H9 (cell line): Measurements from ENCODE around the gene ARMC5. TPM values are rescaled to one million over a fixed set of nuclear protein-coding genes. Genes with fewer than 3 reads are reported as not detected.

Experiments
- DNase-seq: peaks from one replicate; pipeline ENCODE4 v3.0.0-alpha.2; 2017
- H2AFZ ChIP-seq: one replicate; pipeline ENCODE4 v1.6.1; 2013; ENCODE audit warnings: mild to moderate bottlenecking, low read length, control low read depth, moderate library complexity
- H2AK5ac ChIP-seq: 2 replicates; pipeline ENCODE4 v1.6.1; 2013; ENCODE audit warnings: low read length, control low read depth, mixed read lengths; ENCODE audit not compliant: insufficient read length
- H2BK120ac ChIP-seq: one replicate; pipeline ENCODE4 v1.6.1; 2013; ENCODE audit warnings: low read depth, mild to moderate bottlenecking, low read length, control low read depth, inconsistent platforms; ENCODE audit not compliant: poor library complexity, severe bottlenecking
- H2BK12ac ChIP-seq: 2 replicates; pipeline ENCODE4 v1.6.1; 2013; ENCODE audit warnings: low read length, control low read depth, mixed read lengths, low read depth; ENCODE audit not compliant: insufficient read length
- H2BK15ac ChIP-seq: 2 replicates; pipeline ENCODE4 v1.6.1; 2013; ENCODE audit warnings: low read depth, low read length, control low read depth
- H2BK20ac ChIP-seq: one replicate; pipeline ENCODE4 v1.6.1; 2013; ENCODE audit warnings: low read depth, mild to moderate bottlenecking, low read length, control low read depth, inconsistent platforms; ENCODE audit not compliant: poor library complexity, severe bottlenecking
- H2BK5ac ChIP-seq: 2 replicates; pipeline ENCODE4 v1.6.1; 2013; ENCODE audit warnings: low read length, control low read depth, mixed read lengths; ENCODE audit not compliant: insufficient read length
- H3K14ac ChIP-seq: 2 replicates; pipeline ENCODE4 v1.6.1; 2013; ENCODE audit warnings: low read length, control low read depth; ENCODE audit not compliant: insufficient read depth
- H3K18ac ChIP-seq: 2 replicates; pipeline ENCODE4 v1.6.1; 2013; ENCODE audit warnings: low read depth, mild to moderate bottlenecking, mixed read lengths, low read length, control low read depth; ENCODE audit not compliant: insufficient read length
- H3K23ac ChIP-seq: 2 replicates; pipeline ENCODE4 v1.6.1; 2013; ENCODE audit warnings: low read length, control low read depth, mixed read lengths, low read depth; ENCODE audit not compliant: insufficient read length
- H3K23me2 ChIP-seq: 2 replicates; pipeline ENCODE4 v1.6.1; 2013; ENCODE audit warnings: low read depth, mild to moderate bottlenecking, mixed read lengths, low read length, control low read depth; ENCODE audit not compliant: insufficient read length, poor library complexity, severe bottlenecking
- H3K27ac ChIP-seq: 2 replicates; pipeline ENCODE4 v1.5.1; 2013; ENCODE audit warnings: low read length, control low read depth, mixed read lengths, low read depth; ENCODE audit not compliant: insufficient read length
- H3K27me3 ChIP-seq: 2 replicates; pipeline ENCODE4 v1.6.1; 2013; ENCODE audit warnings: low read length, control low read depth, inconsistent platforms; ENCODE audit not compliant: insufficient read depth
- H3K4ac ChIP-seq: 2 replicates; pipeline ENCODE4 v1.6.1; 2013; ENCODE audit warnings: low read depth, mild to moderate bottlenecking, control low read depth, inconsistent platforms, low read length, moderate library complexity
- H3K4me1 ChIP-seq: 2 replicates; pipeline ENCODE4 v1.6.1; 2013; ENCODE audit warnings: low read length, control low read depth, inconsistent platforms; ENCODE audit not compliant: insufficient read depth
- H3K4me2 ChIP-seq: 2 replicates; pipeline ENCODE4 v1.6.1; 2013; ENCODE audit warnings: low read length, control low read depth, mixed read lengths; ENCODE audit not compliant: insufficient read length, insufficient read depth
- H3K56ac ChIP-seq: 2 replicates; pipeline ENCODE4 v1.6.1; 2013; ENCODE audit warnings: low read depth, mild to moderate bottlenecking, mixed read lengths, low read length, control low read depth; ENCODE audit not compliant: insufficient read length
- H3K79me1 ChIP-seq: 2 replicates; pipeline ENCODE4 v1.6.1; 2013; ENCODE audit warnings: low read depth, mild to moderate bottlenecking, moderate library complexity, low read length, control low read depth, inconsistent platforms; ENCODE audit not compliant: insufficient read depth, poor library complexity, severe bottlenecking
- H3K79me2 ChIP-seq: 2 replicates; pipeline ENCODE4 v1.6.1; 2013; ENCODE audit warnings: low read length, control low read depth, inconsistent platforms; ENCODE audit not compliant: insufficient read depth
- H3K9ac ChIP-seq: 2 replicates; pipeline ENCODE4 v1.6.1; 2013; ENCODE audit warnings: low read length, control low read depth, mixed read lengths; ENCODE audit not compliant: insufficient read length; ENCODE audit errors: extremely low read depth
- H3K9me3 ChIP-seq: one replicate; pipeline ENCODE4 v1.6.1; 2013; ENCODE audit warnings: low read depth, low read length, inconsistent platforms; ENCODE audit not compliant: control insufficient read depth
- H3T11ph ChIP-seq: one replicate; pipeline ENCODE4 v1.6.1; 2013; ENCODE audit warnings: mild to moderate bottlenecking, low read length, control low read depth, inconsistent platforms
- H4K20me1 ChIP-seq: one replicate; pipeline ENCODE4 v1.6.1; 2013; ENCODE audit not compliant: control insufficient read depth, insufficient read length, insufficient read depth
- H4K5ac ChIP-seq: 2 replicates; pipeline ENCODE4 v1.6.1; 2013; ENCODE audit warnings: low read depth, mild to moderate bottlenecking, mixed read lengths, low read length, control low read depth; ENCODE audit not compliant: insufficient read length
- H4K8ac ChIP-seq: replicated peaks from 2 replicates; pipeline ENCODE4 v1.6.1; 2013; ENCODE audit warnings: low read length, control low read depth, mixed read lengths, low read depth; ENCODE audit not compliant: insufficient read length
- H4K91ac ChIP-seq: 2 replicates; pipeline ENCODE4 v1.6.1; 2013; ENCODE audit warnings: low read depth, mild to moderate bottlenecking, moderate library complexity, mixed read lengths, low read length, control low read depth; ENCODE audit not compliant: insufficient read length
- H3K27ac Mint-ChIP-seq, 3 experiments: 2 replicates in 2 of 3; 3 replicates in 1 of 3; pipeline ENCODE4 v1.8.0; 2020 to 2021; ENCODE audit warnings: mixed read lengths in 3 of 3, mild to moderate bottlenecking in 1 of 3, moderate library complexity in 1 of 3
- H3K27me3 Mint-ChIP-seq: 2 replicates; pipeline ENCODE4 v1.8.0; 2021; ENCODE audit warnings: low read depth, mild to moderate bottlenecking, moderate library complexity, mixed read lengths
- H3K36me3 Mint-ChIP-seq, 3 experiments: 2 replicates in 2 of 3; 3 replicates in 1 of 3; pipeline ENCODE4 v1.8.0; 2020 to 2021; ENCODE audit warnings: low read depth in 3 of 3, mixed read lengths in 3 of 3; ENCODE audit not compliant: insufficient read depth in 1 of 3
- H3K4me1 Mint-ChIP-seq, 2 experiments: 2 replicates each; pipeline ENCODE4 v1.8.0; 2020; ENCODE audit warnings: mixed read lengths in 2 of 2
- H3K4me3 Mint-ChIP-seq, 2 experiments: 2 replicates in 1 of 2; 3 replicates in 1 of 2; pipeline ENCODE4 v1.8.0; 2020 to 2021; ENCODE audit warnings: mild to moderate bottlenecking in 2 of 2, mixed read lengths in 2 of 2, moderate library complexity in 1 of 2
- H3K9me3 Mint-ChIP-seq, 2 experiments: 2 replicates in 1 of 2; 3 replicates in 1 of 2; pipeline ENCODE4 v1.8.0; 2020; ENCODE audit warnings: mild to moderate bottlenecking in 2 of 2, mixed read lengths in 2 of 2, moderate library complexity in 1 of 2
- CTCF ChIP-seq: fragments of 200-600 bp; sonication (generic); conservative IDR thresholded peaks from 3 replicates; pipeline ENCODE4 v1.8.0; 2021; ENCODE audit warnings: antibody characterized with exemption, mild to moderate bottlenecking
- WGBS: extraction: QIAGEN DNeasy Blood & Tissue Kit; methylation state at CpG from one replicate; pipeline ENCODE4 v1.1.7; 2013; ENCODE audit warnings: missing lambda C conversion rate, low lambda C conversion rate, mixed read lengths; ENCODE audit not compliant: insufficient read length; ENCODE audit errors: extremely low coverage; 5-methylcytosine and 5-hydroxymethylcytosine counted together
- total RNA-seq: library from RNA; stranded (reverse); gene quantifications from 2 replicates; pipeline ENCODE4 v1.2.1, GENCODE V29; 2021

Gene ARMC5
- total RNA-seq, 1 experiment from 2014 or later: 18.7 TPM

- Histone ChIP-seq H3K27me3 (no peaks in the 10 kb centered on the region), H2BK120ac (no peak overlapping the region), H3K4ac (no peak overlapping the region), H3K4me2 (no peak overlapping the region), H3K9ac (no peak overlapping the region), H3K27ac (no peak overlapping the region), H3K23ac (no peak overlapping the region), H3K4me1 (peaks cover 9% of the 10 kb centered on the region; the same call in 1 of the 2 replicates), H3K56ac (no peak overlapping the region), H2AFZ (no peak overlapping the region), H3K79me2 (no peaks in the 10 kb centered on the region; the same call in 1 of the 2 replicates), H3K9me3 (no peaks in the 10 kb centered on the region), H2BK15ac (no peak overlapping the region), H2BK12ac (no peak overlapping the region), H3K18ac (no peak overlapping the region), H4K91ac (no peak overlapping the region), H3K23me2 (no peaks in the 10 kb centered on the region), H2AK5ac (no peak overlapping the region), H4K8ac (no peak overlapping the region), H2BK20ac (no peak overlapping the region), H3T11ph (no peak overlapping the region), H4K20me1 (no peaks in the 10 kb centered on the region), H3K14ac (no peak overlapping the region), H2BK5ac (no peak overlapping the region), H4K5ac (no peak overlapping the region), H3K79me1 (peaks cover 4% of the 10 kb centered on the region)
- H3K27me3 Mint-ChIP-seq: peaks cover 3% of the 10 kb centered on the region
- H3K27ac Mint-ChIP-seq: peak overlapping the region in 2 of 3 experiments; percentile 73 to 77; a peak in 3 of 7 replicates
- WGBS: no CpG with 5 or more reads among the region's 3 CpGs
- H3K4me3 Mint-ChIP-seq: no peak overlapping the region; a peak in 2 of 5 replicates
- no peaks in the 10 kb centered on the region for H3K9me3 Mint-ChIP-seq
- no peak for DNase-seq
- no peak for TF ChIP-seq CTCF
- H3K36me3 Mint-ChIP-seq: peaks cover 0 to 5% (median 0%) of the 10 kb centered on the region in 3 experiments; a peak in 4 of 7 replicates
- peaks cover 30 to 41% of the 10 kb centered on the region in 2 experiments for H3K4me1 Mint-ChIP-seq
Observed at GRCh38 chr16:31452631-31453106, 6.6 kb upstream of the ARMC5 start.
